Colon (tissue), 2 donors: ENCODE measurements around the gene TMEM222.

Experiments
- FAIRE-seq: peaks from 2 replicates; lab custom pipeline; 2012; peaks lifted over from hg19 to GRCh38; lab: Jason Lieb, UNC
- donor health status: control.
- donor health status: control.

TMEM222 gene

GRCh38 chr1:27342391-27342777, 20.4 kb downstream of the TMEM222 start:
- FAIRE-seq: no peak

- FAIRE-seq: no peak
Observed at GRCh38 chr1:27342778-27343638, 21.0 kb downstream of the TMEM222 start.

GRCh38 chr1:27343639-27344025, 21.7 kb downstream of the TMEM222 start:
- FAIRE-seq: no peak

GRCh38 chr1:27345272-27345671, 23.3 kb downstream of the TMEM222 start:
- FAIRE-seq: no peak

- no peak for FAIRE-seq
Observed at GRCh38 chr1:27346357-27346756, 24.4 kb downstream of the TMEM222 start.

GRCh38 chr1:27346991-27347624, 25.1 kb downstream of the TMEM222 start:
- no peak for FAIRE-seq

GRCh38 chr1:27348861-27349783, 27.2 kb downstream of the TMEM222 start:
- no peak for FAIRE-seq

GRCh38 chr1:27349784-27350662, 28.1 kb downstream of the TMEM222 start:
- no peak for FAIRE-seq

- no peak for FAIRE-seq
Observed at GRCh38 chr1:27350663-27351540, 28.9 kb downstream of the TMEM222 start.

- FAIRE-seq: no peak
Observed at GRCh38 chr1:27351541-27352107, 29.7 kb downstream of the TMEM222 start.

GRCh38 chr1:27353166-27353565, 31.2 kb downstream of the TMEM222 start:
- FAIRE-seq: no peak

GRCh38 chr1:27353629-27354028, 31.7 kb downstream of the TMEM222 start:
- FAIRE-seq: no peak

- FAIRE-seq: no peak
Observed at GRCh38 chr1:27355683-27356082, 33.7 kb downstream of the TMEM222 start.

- FAIRE-seq: no peak
Observed at GRCh38 chr1:27356277-27356618, 34.3 kb downstream of the TMEM222 start.

- no peak for FAIRE-seq
Observed at GRCh38 chr1:27356619-27357280, 34.8 kb downstream of the TMEM222 start.

GRCh38 chr1:27357281-27358037, 35.5 kb downstream of the TMEM222 start:
- FAIRE-seq: no peak

- no peak for FAIRE-seq
Observed at GRCh38 chr1:27358038-27358927, 36.3 kb downstream of the TMEM222 start.

- FAIRE-seq: no peak
Observed at GRCh38 chr1:27358928-27359313, 37.0 kb downstream of the TMEM222 start.
